Measurements from ENCODE around the gene KLHL33. TPM values are rescaled to one million over a fixed set of nuclear protein-coding genes. Genes with fewer than 3 reads are reported as not detected.

KLHL33 gene
- total RNA-seq, 1 experiment from 2014 or later, result not detected

DNA sequence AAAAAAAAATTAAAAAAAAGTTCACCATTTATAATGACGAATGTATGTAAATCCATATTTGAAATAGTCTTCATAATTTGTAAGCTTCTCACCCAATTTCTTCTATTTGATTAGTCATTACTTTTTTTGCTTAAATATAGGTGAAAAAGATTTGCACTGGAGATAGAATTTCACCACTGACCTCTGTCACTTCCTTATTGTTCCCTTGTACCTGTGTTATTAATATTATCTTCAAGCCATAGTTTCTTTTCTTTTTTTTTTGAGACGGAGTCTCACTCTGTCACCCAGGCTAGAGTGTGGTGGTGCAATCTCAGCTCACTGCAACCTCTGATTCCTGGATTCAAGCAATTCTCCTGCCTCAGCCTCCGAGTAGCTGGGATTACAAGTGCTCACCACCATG lies 38.5 kb downstream of the KLHL33 start:
- BruUV-seq (replicated peaks), result no TSS peak
- ATAC-seq, result no peak
- Histone ChIP-seq H3K4me3 (ENCODE audit: low read depth in 2 of 2, low read length in 2 of 2) (no peak overlapping the region), H3K9me3 (ENCODE audit: control insufficient read depth, insufficient read depth, low read depth, low read length) (no peaks in the 10 kb centered on the region), H3K27ac (ENCODE audit: low read length) (no peak overlapping the region), H3K36me3 (ENCODE audit: control insufficient read depth, insufficient read depth, low read length) (peaks cover 3% of the 10 kb centered on the region; the same call in 1 of the 2 replicates), H3K4me1 (ENCODE audit: control insufficient read depth, insufficient read depth, low read length) (no peaks in the 10 kb centered on the region), H3K27me3 (ENCODE audit: control insufficient read depth, insufficient read depth, low read length) (no peaks in the 10 kb centered on the region)
- ChIA-PET POLR2A (no interaction called here), CTCF (no interaction called here)
- TF ChIP-seq, protein P1, sequence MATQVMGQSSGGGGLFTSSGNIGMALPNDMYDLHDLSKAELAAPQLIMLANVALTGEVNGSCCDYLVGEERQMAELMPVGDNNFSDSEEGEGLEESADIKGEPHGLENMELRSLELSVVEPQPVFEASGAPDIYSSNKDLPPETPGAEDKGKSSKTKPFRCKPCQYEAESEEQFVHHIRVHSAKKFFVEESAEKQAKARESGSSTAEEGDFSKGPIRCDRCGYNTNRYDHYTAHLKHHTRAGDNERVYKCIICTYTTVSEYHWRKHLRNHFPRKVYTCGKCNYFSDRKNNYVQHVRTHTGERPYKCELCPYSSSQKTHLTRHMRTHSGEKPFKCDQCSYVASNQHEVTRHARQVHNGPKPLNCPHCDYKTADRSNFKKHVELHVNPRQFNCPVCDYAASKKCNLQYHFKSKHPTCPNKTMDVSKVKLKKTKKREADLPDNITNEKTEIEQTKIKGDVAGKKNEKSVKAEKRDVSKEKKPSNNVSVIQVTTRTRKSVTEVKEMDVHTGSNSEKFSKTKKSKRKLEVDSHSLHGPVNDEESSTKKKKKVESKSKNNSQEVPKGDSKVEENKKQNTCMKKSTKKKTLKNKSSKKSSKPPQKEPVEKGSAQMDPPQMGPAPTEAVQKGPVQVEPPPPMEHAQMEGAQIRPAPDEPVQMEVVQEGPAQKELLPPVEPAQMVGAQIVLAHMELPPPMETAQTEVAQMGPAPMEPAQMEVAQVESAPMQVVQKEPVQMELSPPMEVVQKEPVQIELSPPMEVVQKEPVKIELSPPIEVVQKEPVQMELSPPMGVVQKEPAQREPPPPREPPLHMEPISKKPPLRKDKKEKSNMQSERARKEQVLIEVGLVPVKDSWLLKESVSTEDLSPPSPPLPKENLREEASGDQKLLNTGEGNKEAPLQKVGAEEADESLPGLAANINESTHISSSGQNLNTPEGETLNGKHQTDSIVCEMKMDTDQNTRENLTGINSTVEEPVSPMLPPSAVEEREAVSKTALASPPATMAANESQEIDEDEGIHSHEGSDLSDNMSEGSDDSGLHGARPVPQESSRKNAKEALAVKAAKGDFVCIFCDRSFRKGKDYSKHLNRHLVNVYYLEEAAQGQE (IDR thresholded peaks at IDR 0.05; ENCODE audit: insufficient read depth in 1 of 2, low read depth in 2 of 2, low read length in 1 of 2), result no peak
- TF ChIP-seq CTCF (IDR thresholded peaks at IDR 0.05), result no peak
- no peak for TF ChIP-seq TCF7L2 (IDR thresholded peaks at IDR 0.05; ENCODE audit: low read depth, low read length)
- TF ChIP-seq SIN3A (IDR thresholded peaks at IDR 0.05; ENCODE audit: borderline replicate concordance, insufficient read depth, low read depth, low read length), result no peak
- TF ChIP-seq POLR2AphosphoS5 (IDR thresholded peaks at IDR 0.05; ENCODE audit: low read depth, low read length), result no peak
- intact Hi-C loops (cut with micrococcal nuclease; ENCODE audit: unreplicated experiment), result no loop called here
- in situ Hi-C loops (cut with HindIII; ENCODE audit: low pct_unique_long_range_greater_than_20kb, low sequenced_read_pairs), result no loop called here
- DNase-seq (ENCODE audit: low read depth, low spot score), result no peak

DNA sequence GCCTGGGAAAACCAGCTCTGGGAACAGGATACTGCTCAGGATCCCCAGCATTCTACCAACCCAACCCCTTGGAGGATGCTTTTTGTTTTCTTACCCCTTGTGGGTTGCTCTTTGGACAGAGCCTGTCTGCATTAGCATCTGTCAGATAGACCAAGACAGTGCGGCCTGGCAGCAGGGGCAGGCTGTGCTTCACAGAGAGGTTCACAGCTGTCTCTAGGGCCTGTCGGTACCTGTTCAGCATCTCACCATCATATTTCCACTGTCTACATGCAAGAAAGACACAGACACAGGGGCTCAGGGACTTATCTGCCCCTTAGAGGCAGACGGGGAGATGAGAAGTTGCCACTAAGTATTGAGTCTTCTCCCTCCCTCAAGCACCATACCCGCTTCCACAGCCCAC lies 44.5 kb downstream of the KLHL33 start:
- TF ChIP-seq SIN3A (IDR thresholded peaks at IDR 0.05; ENCODE audit: borderline replicate concordance, insufficient read depth, low read depth, low read length) (no peak), CTCF (IDR thresholded peaks at IDR 0.05) (no peak), TCF7L2 (IDR thresholded peaks at IDR 0.05; ENCODE audit: low read depth, low read length) (no peak), POLR2AphosphoS5 (IDR thresholded peaks at IDR 0.05; ENCODE audit: low read depth, low read length) (no peak)
- TF ChIP-seq, protein P1 (IDR thresholded peaks at IDR 0.05; ENCODE audit: insufficient read depth in 1 of 2, low read depth in 2 of 2, low read length in 1 of 2), result no peak
- Histone ChIP-seq H3K9me3 (ENCODE audit: control insufficient read depth, insufficient read depth, low read depth, low read length) (no peaks in the 10 kb centered on the region), H3K4me1 (ENCODE audit: control insufficient read depth, insufficient read depth, low read length) (no peaks in the 10 kb centered on the region), H3K27ac (ENCODE audit: low read length) (no peak overlapping the region), H3K36me3 (ENCODE audit: control insufficient read depth, insufficient read depth, low read length) (peaks cover 10% of the 10 kb centered on the region), H3K4me3 (ENCODE audit: low read depth in 2 of 2, low read length in 2 of 2) (no peak overlapping the region), H3K27me3 (ENCODE audit: control insufficient read depth, insufficient read depth, low read length) (no peaks in the 10 kb centered on the region)
- intact Hi-C loops (cut with micrococcal nuclease; ENCODE audit: unreplicated experiment) (no loop called here), in situ Hi-C loops (cut with HindIII; ENCODE audit: low pct_unique_long_range_greater_than_20kb, low sequenced_read_pairs) (no loop called here)
- POLR2A ChIA-PET, result no interaction called here
- CTCF ChIA-PET, result no interaction called here
- no TSS peak for BruUV-seq (replicated peaks)
- no peak for ATAC-seq
- DNase-seq (ENCODE audit: low read depth, low spot score), result no peak

All from Panc1 (cell line).